NCI-H1694 treated with DMSO at 0.1 percent for 48 hours (cell line): ENCODE results near the gene IGFBP6.

Experiments
- DNase-seq: peaks from one replicate; lab custom pipeline; 2025; lab: John Stamatoyannopoulos, UW

The IGFBP6 gene

GRCh38 chr12:53120685-53121525 is 23.4 kb downstream of the IGFBP6 start:
- no peak for DNase-seq

DNA sequence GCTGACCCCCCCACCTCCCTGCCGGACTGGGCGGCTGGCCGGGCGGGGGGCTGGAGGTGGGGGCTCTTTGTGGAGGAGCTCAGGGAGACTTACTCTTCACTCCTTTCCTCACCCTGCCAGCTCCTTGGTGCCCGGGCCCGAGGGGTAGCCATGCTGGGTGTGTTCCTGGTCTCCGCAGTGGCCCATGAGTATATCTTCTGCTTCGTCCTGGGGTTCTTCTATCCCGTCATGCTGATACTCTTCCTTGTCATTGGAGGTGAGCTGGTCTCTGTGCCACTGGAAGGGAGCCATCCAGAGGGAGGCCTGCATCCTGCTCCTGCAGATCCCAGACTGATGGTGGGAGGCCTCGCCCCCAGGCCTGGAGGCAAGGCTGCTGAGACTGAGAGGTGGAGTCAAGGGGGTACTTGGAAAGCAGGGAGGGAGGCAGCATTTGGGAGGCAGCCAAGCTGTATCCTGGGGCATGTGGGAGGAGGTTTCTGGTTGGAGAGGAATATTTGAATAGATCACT is 25.5 kb downstream of the IGFBP6 start:
- DNase-seq, result no peak

GRCh38 chr12:53123578-53124351 is 26.3 kb downstream of the IGFBP6 start:
- no peak for DNase-seq

DNA sequence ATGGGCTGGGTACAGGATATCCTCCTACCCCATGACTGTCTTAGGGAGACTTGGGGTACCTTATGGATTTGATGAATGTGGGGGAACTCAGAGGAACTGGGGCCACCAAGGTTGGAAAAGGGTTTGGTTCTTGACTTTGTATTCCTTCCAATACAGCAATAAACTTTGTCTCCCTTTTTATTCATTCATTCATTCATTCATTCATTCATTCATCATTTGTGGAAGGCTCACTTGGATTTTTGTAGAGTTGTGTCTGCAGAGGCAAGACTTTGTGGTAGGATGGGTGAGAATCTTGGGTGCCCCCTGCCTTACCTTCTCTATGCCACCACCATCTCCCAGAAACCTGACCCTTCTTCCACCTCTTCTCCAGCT is 26.9 kb downstream of the IGFBP6 start:
- no peak for DNase-seq

DNA sequence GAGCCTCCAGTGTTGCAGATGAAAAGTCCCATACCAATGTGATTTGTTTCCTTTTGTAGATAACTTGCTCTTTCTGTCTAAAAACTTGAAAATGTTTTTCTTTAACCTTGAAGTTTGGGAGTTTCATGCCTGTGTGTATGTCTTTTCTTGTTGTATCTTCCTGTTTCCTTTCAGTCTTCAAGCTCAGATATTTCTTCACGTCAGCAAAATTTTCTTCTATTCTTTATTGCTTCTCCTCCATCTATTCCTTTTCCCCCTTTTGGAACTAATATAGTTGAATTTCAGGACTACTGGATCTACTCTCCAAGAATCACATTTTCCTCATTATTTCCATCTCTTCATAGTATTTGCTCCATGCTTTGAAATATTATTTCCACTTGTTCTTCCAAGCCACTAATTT is 29.7 kb downstream of the IGFBP6 start:
- DNase-seq, result no peak

DNA sequence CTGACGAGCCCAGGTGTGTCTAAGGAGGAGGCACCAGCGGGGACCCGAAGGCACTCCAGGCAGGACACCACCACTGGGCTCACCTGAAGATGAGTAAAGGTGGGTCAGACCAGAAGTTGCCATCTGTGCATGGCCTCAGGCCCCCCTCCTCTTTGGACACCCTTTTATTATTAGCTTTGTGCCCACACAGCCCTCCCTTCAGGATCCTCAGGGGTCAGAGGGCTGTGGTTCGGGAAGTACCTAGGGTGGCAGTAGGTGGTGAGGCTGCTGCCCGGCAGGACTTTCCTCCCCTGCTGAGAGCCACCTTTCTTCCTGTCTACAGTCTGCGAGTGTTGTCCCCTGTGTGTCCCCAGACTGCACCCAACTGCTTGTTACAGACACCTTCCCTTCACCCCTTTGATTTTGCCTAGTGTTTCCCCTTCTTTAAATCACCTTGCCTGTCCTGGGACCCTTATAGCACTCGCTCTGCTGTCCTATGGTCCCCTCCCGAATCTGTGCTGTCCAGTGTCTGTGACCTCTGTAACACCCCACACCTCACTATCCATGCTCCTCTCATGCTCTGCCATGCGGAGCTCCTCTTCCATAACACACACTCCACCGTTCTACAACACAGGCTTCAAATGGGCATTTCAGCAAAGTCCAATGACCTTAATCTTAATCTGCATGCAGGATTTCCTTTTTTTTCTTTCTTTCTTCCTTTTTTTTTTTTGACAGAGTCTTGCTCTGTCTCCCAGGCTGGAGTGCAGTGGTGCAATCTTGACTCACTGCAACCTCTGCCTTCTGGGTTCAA is 31.5 kb downstream of the IGFBP6 start:
- DNase-seq, result no peak

DNA sequence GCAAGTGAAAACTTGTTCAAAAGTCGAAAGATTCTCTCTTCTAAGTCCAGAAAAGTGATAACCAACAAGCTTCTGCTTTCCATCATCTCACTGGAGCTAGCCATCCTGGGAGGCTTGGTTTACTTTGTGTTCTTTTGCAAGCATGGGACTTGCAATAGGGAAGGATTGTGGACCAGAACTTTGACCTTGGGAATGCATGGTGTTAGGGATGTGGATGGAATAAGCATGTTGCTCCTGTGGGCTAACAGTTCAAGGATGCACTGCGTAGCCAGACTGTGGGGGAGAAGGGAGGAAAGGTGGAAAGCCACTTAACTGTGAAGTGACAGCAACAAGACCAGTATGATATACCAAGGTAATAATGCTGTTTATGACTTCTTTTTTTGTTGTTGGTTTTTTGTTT is 34.4 kb downstream of the IGFBP6 start:
- DNase-seq, result no peak

GRCh38 chr12:53133722-53134121 is 36.3 kb downstream of the IGFBP6 start:
- DNase-seq, result no peak

DNA sequence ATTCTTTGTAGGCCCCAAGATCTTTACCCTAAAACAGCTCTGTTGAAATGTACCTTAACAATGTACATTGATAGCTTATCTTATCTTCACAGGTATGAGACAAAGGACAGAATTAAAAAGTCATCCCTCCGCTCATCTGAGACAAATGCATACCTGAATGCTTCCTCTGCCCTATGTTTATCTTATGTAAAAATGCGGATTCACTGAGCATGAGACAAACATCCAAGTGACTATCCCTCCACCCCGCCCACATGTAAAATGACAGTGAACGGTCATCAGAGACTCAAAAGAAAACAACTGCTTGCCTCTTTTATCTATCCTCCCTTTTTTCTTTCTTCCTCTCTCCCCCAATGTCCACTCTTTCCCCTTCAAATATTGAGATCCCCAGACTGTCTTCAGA is 45.9 kb downstream of the IGFBP6 start:
- DNase-seq, result no peak

DNA sequence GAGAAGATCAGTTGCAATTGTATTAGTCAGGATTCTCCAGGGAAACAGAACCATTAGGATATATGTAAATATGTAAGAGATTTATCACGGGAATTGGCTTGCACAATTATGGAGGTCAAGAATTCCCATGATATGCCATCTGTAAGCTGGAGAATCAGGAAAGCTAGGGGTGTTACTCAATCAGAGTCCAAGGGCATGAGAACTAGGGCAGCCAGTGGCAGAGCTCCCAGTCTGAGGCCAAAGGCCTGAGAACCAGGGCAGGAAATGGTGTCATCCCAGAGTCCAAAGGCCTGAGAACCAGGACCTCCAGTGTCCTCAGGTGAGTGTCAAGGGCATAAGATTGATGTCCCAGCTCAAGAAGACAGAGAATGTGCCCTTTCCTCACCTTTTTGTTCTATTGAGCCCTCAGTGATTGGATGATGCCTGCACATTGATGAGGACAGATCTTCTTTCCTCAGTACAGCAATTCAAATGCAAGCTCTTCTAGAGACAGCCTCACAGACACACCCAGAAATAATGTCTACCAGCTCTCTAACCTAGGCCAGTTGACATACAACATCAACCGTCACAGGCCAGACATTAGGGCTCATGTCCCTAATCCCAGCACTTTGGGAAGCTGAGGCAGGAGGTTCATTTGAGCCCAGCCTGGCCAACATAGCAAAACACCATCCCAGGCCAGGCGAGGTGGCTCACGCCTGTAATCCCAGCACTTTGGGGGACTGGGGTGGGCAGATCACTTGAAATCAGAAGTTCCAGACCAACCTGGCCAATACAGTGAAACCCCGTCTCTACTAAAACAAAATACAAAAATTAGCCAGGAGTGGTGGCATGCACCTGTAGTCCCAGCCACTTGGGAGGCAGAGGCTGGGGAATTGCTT is 48.2 kb downstream of the IGFBP6 start:
- no peak for DNase-seq

GRCh38 chr12:53147181-53147580 is 49.7 kb downstream of the IGFBP6 start:
- no peak for DNase-seq

DNA sequence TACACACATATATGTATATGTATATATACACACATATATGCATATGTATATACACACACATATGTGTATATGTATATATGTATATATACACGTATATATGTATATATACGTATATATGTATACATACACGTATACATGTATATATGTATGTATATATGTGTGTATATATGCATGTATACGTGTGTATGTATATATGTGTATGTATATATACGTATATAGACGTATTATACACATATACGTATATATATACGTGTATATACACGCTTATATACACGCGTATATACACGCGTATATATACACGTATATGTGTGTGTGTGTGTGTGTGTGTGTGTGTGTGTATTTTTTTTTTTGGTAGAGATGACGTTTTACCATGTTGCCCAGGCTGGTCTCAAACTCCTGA is 50.2 kb downstream of the IGFBP6 start:
- DNase-seq, result no peak

DNA sequence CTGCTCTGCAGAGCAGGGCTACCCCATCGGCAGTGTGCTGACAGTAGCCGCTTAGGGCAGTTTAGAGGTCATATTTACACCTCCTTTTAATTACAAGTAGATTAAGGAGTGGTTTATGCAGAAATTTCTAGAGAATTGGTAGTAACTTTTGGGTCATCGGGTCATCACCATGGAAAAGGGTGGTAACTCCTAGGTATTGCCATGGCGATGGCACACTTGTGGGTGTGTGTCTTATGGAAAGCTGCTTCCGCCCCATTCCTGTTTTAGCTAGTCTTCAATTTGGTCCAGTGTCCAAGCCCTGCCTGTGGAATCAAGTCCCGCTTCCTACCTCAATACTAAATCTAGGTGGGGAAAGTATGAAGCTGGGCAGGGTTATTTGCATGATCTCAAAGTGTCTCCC is 53.6 kb downstream of the IGFBP6 start:
- DNase-seq, result no peak
